HL-60 (cell line): Measurements from ENCODE around the gene TMPRSS13.

ENCODE experiments used
- TF ChIP-seq, protein P1 (sequence below): IDR thresholded peaks from one replicate; pipeline ENCODE4 v1.5.1; 2011; ENCODE audit warnings: low read length, control low read depth, inconsistent platforms; ENCODE audit not compliant: insufficient read depth
- TF ChIP-seq, protein P2 (sequence below): IDR thresholded peaks from 2 replicates; pipeline ENCODE4 v1.6.1; 2012; ENCODE audit warnings: low read depth; ENCODE audit not compliant: insufficient replicate concordance

DNA sequence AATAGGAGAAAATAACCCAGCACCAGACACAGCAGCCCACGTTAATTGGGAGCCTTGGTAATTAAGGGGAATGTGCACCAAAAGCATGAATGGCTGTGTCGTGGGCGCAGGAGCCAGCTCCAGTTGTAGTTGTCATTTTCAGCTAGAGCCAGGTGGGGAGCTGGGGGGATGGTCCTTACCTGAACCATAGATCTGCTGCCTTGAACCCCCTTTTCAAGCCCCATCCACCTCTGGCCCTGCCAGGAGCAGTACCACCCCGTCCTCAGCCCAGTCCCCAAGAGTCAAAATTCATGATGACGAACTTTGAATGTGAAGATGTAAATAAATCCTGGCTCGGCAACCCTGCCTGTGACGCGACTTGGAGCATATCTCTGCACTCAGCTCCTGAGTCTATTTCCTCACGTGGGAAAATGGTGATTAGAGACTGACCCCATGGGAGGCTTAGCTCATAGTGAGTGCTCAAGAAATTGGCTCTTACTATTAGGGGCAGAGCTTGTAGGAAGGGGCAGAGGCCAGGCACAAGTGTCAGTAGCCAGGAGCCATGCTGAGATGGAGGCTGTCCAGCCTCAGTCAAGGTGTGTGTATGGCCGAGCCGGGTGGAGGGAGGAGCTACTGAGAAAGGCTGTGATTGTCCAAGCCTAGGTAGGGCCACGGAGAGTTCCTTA is 52.0 kb downstream of the TMPRSS13 start:
- TF ChIP-seq, protein P1, sequence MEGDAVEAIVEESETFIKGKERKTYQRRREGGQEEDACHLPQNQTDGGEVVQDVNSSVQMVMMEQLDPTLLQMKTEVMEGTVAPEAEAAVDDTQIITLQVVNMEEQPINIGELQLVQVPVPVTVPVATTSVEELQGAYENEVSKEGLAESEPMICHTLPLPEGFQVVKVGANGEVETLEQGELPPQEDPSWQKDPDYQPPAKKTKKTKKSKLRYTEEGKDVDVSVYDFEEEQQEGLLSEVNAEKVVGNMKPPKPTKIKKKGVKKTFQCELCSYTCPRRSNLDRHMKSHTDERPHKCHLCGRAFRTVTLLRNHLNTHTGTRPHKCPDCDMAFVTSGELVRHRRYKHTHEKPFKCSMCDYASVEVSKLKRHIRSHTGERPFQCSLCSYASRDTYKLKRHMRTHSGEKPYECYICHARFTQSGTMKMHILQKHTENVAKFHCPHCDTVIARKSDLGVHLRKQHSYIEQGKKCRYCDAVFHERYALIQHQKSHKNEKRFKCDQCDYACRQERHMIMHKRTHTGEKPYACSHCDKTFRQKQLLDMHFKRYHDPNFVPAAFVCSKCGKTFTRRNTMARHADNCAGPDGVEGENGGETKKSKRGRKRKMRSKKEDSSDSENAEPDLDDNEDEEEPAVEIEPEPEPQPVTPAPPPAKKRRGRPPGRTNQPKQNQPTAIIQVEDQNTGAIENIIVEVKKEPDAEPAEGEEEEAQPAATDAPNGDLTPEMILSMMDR = no peak
- TF ChIP-seq, protein P2, sequence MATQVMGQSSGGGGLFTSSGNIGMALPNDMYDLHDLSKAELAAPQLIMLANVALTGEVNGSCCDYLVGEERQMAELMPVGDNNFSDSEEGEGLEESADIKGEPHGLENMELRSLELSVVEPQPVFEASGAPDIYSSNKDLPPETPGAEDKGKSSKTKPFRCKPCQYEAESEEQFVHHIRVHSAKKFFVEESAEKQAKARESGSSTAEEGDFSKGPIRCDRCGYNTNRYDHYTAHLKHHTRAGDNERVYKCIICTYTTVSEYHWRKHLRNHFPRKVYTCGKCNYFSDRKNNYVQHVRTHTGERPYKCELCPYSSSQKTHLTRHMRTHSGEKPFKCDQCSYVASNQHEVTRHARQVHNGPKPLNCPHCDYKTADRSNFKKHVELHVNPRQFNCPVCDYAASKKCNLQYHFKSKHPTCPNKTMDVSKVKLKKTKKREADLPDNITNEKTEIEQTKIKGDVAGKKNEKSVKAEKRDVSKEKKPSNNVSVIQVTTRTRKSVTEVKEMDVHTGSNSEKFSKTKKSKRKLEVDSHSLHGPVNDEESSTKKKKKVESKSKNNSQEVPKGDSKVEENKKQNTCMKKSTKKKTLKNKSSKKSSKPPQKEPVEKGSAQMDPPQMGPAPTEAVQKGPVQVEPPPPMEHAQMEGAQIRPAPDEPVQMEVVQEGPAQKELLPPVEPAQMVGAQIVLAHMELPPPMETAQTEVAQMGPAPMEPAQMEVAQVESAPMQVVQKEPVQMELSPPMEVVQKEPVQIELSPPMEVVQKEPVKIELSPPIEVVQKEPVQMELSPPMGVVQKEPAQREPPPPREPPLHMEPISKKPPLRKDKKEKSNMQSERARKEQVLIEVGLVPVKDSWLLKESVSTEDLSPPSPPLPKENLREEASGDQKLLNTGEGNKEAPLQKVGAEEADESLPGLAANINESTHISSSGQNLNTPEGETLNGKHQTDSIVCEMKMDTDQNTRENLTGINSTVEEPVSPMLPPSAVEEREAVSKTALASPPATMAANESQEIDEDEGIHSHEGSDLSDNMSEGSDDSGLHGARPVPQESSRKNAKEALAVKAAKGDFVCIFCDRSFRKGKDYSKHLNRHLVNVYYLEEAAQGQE = no peak
